Stimulated activated naive CD8-positive, alpha-beta T cell treated with anti-CD3 and anti-CD28 coated beads, Interleukin-15, Interleukin-2, amounts not matched to agents 100 U/mL and 50 U/mL, for 24 hours (primary cell): Measurements from ENCODE around the gene FAM9C.
"Not testable (repeated sequence)": the region's sequence is repeated elsewhere in the genome, so short reads cannot be mapped to it uniquely, and the experiment has no call there.

Experiments used
- ATAC-seq: fragments of 150-1000 bp; cut with Tn5 transposase; one replicate; pipeline ENCODE4 v1.10.0; 2021
- DNase-seq: peaks from one replicate; pipeline ENCODE4 v3.0.0; 2021

Gene FAM9C

GRCh38 chrX:13044441-13044840 is at the start of gene FAM9C:
Gene FAM9C, minus strand, starts transcription at chrX:13044620. Its CDS starts 831 bp downstream, at chrX:13043789.
- ATAC-seq (no peak), DNase-seq (no peak)

DNA sequence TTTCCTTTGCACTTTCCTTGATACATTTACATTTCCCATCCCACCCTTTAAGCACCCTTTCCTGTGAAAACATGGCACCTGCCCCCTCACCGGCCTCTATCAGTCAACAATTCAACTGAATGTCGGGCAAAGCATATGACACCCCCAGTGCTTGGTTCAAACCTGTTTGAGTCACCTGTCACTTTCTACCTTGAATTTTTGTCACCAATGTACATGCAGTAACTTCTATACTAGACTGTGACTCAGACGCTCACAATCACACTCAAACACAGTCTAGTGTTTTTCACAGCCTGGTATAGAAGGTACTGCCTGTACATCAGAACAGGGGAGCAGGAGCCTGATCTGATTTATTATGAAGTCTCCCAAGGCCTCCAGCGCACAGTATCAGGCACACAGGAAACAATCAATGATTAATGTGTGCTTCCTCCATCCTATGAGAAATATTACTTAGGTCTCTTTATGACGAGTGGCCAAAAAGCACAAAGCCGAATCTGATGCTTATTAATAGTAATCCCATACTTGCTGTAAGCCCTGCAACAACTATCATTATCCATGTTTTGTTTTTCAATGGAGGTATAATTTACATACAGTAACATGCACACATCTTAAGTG is 49.2 kb upstream of the FAM9C start:
- no peak for DNase-seq
- ATAC-seq: peak; percentile 41

GRCh38 chrX:13092455-13092941 is 48.1 kb upstream of the FAM9C start:
- ATAC-seq (peak; percentile 62), DNase-seq (peak; percentile 71)

GRCh38 chrX:13091111-13091765 is 46.8 kb upstream of the FAM9C start:
- ATAC-seq (peak; percentile 11), DNase-seq (no peak)

GRCh38 chrX:13090339-13091110 is 46.1 kb upstream of the FAM9C start:
- ATAC-seq: no peak
- DNase-seq: no peak

DNA sequence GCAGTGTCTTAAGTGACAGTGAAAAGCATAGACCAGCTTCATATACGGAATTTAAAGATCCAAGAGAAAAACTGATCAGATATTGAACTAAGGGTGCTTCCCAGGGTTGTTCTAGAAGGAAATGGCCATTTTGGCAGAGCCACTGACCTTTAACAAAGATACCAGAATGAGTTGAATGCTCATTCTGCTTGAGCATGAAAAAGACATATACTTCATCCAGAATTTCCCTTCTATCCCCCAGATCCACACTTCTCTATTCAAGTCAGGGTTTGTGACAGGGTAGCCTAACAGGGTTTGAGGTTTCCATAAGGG is 45.6 kb upstream of the FAM9C start:
- ATAC-seq (peak; percentile 30), DNase-seq (no peak)

- ATAC-seq (no peak), DNase-seq (no peak)
These were observed 43.7 kb upstream of the FAM9C start for GRCh38 chrX:13088156-13088487.

DNA sequence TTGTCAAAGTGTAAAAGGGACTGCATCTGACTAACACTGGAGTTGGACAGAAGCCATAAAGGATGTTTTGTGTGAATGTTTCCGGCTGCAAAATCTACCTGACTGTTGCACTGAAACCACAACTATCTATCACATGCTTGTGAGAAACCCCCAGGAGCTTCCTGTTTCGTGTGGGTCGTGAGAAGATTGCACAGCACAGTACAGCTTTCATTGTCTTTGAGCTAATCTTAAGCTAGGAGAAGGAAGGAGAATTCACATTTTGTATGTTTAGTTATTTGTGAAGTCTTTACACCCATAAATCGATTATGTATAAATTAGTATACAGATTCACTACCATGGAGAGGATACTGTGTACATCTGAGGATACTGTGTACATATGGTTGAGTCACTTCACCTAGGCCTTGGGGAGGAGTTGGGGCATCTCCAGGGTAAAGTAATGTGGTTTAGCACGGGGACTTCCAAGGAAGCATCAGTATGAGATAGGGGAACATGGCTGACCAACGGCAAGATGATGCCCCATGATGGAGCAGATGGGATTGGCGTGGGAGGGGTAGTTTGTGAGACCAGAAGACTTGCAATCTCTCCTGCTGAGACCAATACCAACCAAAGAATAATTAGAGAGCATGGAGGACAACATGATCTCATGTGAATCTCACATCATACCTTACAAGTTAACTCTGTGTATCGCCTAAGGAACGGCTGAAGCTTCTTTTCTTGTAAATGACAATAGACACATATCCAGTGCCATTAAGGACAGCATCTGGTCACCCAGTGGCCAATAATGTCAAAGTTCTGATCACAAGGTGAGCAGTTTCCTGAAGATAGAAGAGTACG is 43.1 kb upstream of the FAM9C start:
- DNase-seq (peak; percentile 59), ATAC-seq (peak; percentile 74)

GRCh38 chrX:13086793-13087321 is 42.4 kb upstream of the FAM9C start:
- not testable (repeated sequence) for ATAC-seq, DNase-seq

DNA sequence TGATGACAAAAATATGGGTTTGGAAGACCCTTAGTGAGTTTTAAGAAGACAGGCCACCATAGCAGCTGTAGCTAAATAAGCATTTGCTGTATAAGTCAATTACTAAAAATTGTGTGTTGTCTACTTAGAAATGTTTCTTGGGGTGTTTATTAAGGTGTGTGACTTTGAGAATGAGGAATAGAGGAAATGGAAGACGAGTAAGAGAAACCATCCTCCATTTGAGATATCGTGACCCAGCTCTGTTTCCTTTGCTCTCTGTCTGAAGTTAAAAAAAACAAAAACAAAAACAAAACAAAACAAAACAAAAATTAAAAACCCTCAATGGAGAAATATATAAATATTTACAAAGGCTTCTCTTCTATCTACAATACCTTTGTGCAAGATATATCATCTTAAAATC is 41.7 kb upstream of the FAM9C start:
- DNase-seq (no peak), ATAC-seq (no peak)

- DNase-seq (no peak), ATAC-seq (no peak)
These were observed 41.1 kb upstream of the FAM9C start for GRCh38 chrX:13085526-13085925.

DNA sequence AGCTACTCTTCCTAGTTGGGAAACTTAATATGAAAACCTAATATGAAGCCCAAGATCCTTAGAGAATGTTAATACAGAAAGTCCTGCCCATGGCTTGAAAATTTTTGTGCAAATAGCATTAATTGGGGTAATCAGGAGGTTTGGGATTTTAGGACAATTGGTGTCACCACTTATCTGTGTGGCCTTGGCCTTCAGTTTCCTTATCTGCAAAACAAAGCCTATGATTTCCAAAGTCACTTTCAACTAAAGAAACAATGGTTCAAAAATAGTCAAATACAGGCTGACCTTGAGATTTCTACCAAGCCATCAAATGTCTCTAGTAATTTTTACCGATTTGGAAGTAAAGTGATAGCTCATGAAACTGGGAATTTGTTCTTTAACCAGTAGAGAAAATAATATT is 40.2 kb upstream of the FAM9C start:
- DNase-seq (no peak), ATAC-seq (no peak)

GRCh38 chrX:13083755-13084326 is 39.4 kb upstream of the FAM9C start:
- DNase-seq, ATAC-seq: not testable (repeated sequence)

GRCh38 chrX:13082206-13083065 is 38.0 kb upstream of the FAM9C start:
- no peak for ATAC-seq

DNA sequence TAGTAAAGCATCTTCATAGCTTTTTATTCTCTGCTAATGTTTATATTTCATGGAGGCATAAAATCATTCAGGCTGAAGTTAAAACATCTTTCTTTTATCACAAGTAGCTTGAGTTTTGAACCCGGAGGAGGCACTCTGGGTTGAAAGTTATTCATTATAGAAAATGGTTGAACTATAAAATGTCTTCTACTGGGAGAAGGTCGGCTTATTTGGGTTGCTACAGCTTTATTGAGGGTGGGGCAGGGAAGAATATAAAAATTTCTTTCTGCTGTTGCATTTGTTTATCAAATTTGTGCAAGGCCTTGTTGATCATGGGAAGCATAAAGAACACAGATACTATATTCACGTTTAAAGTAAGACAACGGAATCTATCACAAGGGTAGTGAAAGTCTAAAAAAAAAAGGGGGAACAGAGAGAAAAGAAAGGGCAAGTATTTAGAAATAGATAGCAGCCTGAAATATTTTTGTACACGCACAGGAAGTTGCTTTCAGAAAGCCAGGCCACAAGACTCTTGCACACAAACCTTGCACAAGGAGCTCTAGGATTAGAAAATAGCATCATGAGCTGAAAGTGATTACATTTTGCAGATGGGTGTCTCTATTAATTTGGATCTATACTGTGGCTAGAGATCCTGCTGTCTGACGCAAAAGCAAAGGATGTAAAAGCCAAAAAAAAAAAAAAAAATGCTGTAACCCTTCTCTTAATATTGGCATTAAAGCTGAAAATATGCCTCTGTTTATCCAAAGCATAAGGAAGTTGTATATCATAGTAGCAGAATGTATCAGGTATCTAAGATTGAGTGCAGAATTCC is 37.2 kb upstream of the FAM9C start:
- DNase-seq: no peak
- no peak for ATAC-seq

More at GRCh38 chrX:13082206-13083065, 38.0 kb upstream of the FAM9C start:
- no peak for DNase-seq

DNA sequence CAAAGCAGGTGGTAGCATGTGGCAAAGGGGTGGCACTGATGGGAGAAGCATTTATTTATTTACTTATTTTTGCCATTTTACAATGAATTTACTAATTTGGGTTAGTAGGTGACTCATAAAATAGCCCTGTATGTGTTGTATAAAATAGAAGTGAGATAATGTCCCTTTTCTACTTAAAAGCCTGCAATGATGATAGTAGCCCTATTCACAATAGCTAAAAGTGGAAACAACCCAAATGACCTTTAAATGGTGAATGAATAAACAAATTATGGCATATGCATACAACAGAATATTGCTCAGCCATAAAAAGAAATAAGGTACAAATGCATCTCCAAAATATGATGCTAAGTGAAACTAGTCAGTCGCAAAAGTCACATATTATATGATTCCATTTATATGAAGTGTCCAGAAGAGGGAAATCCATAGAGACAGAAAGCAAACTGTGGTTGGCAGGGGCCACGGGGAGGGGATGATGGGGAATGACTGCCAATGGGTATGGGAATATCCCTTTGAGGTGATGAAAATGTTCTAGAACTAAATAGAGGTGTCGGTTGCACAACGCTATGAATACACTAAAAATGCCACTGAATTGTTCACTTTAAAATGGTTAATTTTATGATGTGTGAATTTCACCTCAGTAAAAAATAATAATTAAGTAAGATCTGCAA is 35.8 kb upstream of the FAM9C start:
- ATAC-seq (no peak), DNase-seq (no peak)

DNA sequence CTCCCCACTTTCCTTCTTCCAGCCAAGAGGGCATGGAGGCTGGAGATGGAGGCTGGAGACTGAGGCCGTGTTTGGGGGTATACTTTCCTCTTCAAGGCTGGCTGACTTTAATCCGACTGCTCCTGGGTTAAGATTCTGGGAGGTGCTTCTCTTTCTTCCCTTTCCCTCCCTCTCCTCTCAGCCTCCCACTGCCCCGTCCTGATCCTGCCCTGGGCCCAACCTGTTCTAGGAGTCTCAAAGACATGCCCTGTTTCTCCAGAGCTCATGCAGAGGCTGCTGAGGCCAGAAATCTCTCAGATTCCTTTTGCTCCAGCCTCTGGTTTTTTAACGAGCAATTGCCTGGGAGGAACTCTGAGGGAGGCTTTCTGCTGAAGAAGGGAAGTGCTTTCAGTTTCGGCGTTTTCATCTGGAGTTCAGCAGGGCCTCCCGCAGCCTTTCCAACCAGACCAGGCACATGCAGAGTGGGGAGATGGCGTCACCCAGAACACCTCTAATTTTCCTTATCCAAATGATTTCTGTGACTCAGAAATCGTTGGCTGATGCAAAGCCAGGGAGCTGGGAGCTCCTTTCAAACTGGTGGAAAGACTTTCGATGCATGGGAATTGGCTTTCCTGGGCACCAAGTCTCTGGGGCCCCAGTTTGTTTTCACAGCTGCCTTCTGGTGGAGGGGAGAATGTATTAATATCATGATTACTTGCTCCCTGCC is 34.5 kb upstream of the FAM9C start:
- DNase-seq (no peak), ATAC-seq (no peak)

- ATAC-seq: peak; percentile 59
These were observed 32.7 kb upstream of the FAM9C start for GRCh38 chrX:13077168-13077567.

More at GRCh38 chrX:13077168-13077567, 32.7 kb upstream of the FAM9C start:
- no peak for DNase-seq
